Measurements from ENCODE around the gene SNED1.
A peak's percentile ranks its signal among the peaks of the same experiment; 100 is the strongest.

The SNED1 gene

GRCh38 chr2:240991378-240992263 lies 6.8 kb upstream of the SNED1 start:
- Histone ChIP-seq H3K27me3 (ENCODE audit: control insufficient read depth, insufficient read depth, low read length) (no peaks in the 10 kb centered on the region), H3K4me3 (ENCODE audit: low read depth, low read length) (no peak overlapping the region), H3K9ac (ENCODE audit: low read depth, low read length) (no peak overlapping the region)

GRCh38 chr2:240992572-240993291 lies 5.7 kb upstream of the SNED1 start:
- Histone ChIP-seq H3K9ac (ENCODE audit: low read depth, low read length) (no peak overlapping the region), H3K36me3 (ENCODE audit: control insufficient read depth, insufficient read depth, low read length) (no peaks in the 10 kb centered on the region), H3K27me3 (ENCODE audit: control insufficient read depth, insufficient read depth, low read length) (peaks cover 6% of the 10 kb centered on the region), H3K4me3 (ENCODE audit: low read depth, low read length) (no peak overlapping the region), H3K9me3 (ENCODE audit: control insufficient read depth, insufficient read depth, low read length) (no peaks in the 10 kb centered on the region), H3K4me1 (ENCODE audit: control insufficient read depth, insufficient read depth, low read length) (no peaks in the 10 kb centered on the region)

More at GRCh38 chr2:240991378-240992263, 6.8 kb upstream of the SNED1 start:
- no peaks in the 10 kb centered on the region for H3K9me3 ChIP-seq (ENCODE audit: control insufficient read depth, insufficient read depth, low read length)
- no peaks in the 10 kb centered on the region for H3K36me3 ChIP-seq (ENCODE audit: control insufficient read depth, insufficient read depth, low read length)
- H3K4me1 ChIP-seq (ENCODE audit: control insufficient read depth, insufficient read depth, low read length), result no peaks in the 10 kb centered on the region

DNA sequence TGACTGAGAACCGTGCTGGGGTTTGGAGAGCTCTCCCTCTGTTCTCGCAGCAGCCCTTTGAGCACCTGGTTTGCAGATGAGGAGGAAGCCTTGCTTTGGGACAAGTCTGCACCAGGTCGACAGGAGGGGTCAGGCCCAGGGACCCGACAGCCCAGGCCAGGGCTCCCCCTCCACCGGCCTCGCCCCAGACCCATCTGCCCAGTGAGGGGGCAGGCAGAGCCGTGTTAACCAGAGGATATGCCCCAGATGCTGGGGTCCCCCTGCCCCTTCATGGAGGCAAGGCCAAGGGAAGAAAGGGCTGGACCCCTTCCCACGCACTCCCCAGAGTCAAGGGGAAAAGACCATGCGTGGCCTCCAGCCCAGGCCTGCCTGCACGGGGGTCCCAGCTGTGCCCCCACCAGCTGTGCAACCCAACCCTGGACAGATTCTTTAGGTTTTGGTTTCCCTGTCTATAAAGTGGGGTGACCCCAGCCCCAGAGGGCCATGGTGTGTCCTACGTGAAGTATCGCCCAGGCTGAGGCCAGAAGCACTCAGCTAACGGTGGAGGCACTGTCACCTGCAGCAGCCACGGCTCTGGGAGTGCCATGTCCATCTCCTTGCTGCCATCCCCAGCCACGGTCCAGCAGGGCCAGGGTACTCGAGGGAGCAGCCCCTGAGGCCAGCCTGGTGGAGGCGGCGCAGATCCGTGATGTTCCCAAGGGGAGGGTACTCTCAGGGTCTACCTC lies 4.8 kb upstream of the SNED1 start:
- Histone ChIP-seq H3K9ac (ENCODE audit: low read depth, low read length) (no peak overlapping the region), H3K36me3 (ENCODE audit: control insufficient read depth, insufficient read depth, low read length) (no peaks in the 10 kb centered on the region), H3K4me1 (ENCODE audit: control insufficient read depth, insufficient read depth, low read length) (no peaks in the 10 kb centered on the region), H3K4me3 (ENCODE audit: low read depth, low read length) (no peak overlapping the region), H3K9me3 (ENCODE audit: control insufficient read depth, insufficient read depth, low read length) (no peaks in the 10 kb centered on the region), H3K27me3 (ENCODE audit: control insufficient read depth, insufficient read depth, low read length) (peaks cover 6% of the 10 kb centered on the region)

DNA sequence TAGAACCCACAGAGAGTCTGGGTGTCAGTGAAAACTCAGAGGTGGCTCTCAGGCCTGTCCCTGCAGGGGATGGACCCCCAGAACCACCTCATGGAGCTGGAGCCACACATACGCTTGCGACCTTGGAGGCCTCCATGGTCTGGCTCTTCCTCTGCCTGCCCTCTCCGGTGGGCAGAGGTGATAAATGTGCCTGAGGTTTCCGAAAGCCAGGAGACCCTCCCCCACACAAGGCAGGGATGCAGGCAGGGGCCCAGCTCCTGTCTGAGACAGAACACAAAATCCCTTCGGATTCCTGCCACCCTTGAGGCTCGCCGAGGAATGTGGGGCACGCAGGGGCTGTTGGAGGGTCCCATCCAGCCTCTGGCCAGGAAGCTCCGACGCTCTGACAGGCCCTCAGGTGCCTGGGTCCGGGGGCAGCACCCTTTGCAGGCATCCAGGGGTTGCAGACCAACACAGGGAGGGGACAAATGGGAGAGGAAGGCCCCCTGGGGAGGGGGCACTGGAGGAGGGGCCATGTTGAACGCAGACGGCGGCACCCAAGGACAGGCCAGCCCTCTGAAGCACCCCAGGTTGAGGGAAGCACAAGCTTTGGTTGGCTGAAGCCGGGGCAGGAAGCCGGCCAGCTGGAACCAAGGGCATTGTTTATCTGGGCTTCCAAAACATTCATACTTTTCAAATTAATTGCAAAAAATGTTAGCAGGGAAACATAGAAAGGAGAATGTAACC lies 4.1 kb upstream of the SNED1 start:
- Histone ChIP-seq H3K36me3 (ENCODE audit: control insufficient read depth, insufficient read depth, low read length) (no peaks in the 10 kb centered on the region), H3K27me3 (ENCODE audit: control insufficient read depth, insufficient read depth, low read length) (peaks cover 7% of the 10 kb centered on the region), H3K9ac (ENCODE audit: low read depth, low read length) (no peak overlapping the region), H3K4me1 (ENCODE audit: control insufficient read depth, insufficient read depth, low read length) (no peaks in the 10 kb centered on the region), H3K4me3 (ENCODE audit: low read depth, low read length) (no peak overlapping the region), H3K9me3 (ENCODE audit: control insufficient read depth, insufficient read depth, low read length) (no peaks in the 10 kb centered on the region)

DNA sequence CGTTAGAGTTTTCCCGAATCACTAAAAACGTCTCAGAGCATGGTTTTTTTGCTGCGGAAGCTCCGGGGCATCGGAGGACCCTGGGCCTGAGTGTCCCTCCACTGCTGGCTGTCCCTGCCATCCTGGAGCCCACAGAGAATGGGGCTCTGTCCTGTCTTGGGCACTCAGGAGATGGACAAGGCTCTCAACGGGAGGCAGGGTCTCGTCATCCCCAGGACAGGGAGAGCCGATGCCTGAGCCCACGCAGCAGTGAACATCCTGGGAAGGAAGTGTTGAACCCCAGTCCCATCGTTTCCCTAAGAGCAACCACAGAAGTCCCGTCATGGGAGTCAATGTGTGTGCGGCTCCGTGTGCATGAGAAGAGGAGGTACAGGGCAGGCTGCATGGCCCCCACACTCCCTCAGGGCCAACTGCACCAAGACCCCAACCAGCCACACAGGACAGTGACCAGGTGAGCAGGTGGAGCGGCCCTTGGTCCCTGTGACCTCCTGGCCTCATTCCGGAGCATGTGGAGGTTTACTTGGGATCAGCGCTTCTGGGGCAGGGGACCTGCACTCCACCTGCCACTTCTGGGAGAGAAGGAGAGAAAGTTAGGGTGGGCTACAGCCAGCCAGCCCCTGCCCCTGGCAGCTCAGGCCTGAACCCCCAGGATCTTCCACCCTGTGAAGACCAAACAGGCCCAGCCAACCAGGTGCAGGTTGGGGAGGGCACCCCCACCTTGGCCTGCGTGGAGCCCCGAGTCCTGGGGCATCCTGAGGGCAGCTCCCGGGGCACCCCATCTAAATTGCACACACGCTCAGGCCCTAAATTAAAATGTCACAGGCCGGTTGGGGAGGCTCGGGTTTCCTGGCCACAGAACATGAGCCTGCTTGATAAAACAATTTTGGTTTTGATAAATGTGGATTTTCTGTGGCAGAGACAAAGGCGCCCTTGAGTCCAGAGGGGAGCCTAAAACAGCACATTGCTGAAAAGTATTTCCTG lies 3.1 kb upstream of the SNED1 start:
- Histone ChIP-seq H3K9ac (ENCODE audit: low read depth, low read length) (no peak overlapping the region), H3K9me3 (ENCODE audit: control insufficient read depth, insufficient read depth, low read length) (no peaks in the 10 kb centered on the region), H3K36me3 (ENCODE audit: control insufficient read depth, insufficient read depth, low read length) (no peaks in the 10 kb centered on the region), H3K27me3 (ENCODE audit: control insufficient read depth, insufficient read depth, low read length) (peaks cover 17% of the 10 kb centered on the region), H3K4me3 (ENCODE audit: low read depth, low read length) (no peak overlapping the region), H3K4me1 (ENCODE audit: control insufficient read depth, insufficient read depth, low read length) (no peaks in the 10 kb centered on the region)

DNA sequence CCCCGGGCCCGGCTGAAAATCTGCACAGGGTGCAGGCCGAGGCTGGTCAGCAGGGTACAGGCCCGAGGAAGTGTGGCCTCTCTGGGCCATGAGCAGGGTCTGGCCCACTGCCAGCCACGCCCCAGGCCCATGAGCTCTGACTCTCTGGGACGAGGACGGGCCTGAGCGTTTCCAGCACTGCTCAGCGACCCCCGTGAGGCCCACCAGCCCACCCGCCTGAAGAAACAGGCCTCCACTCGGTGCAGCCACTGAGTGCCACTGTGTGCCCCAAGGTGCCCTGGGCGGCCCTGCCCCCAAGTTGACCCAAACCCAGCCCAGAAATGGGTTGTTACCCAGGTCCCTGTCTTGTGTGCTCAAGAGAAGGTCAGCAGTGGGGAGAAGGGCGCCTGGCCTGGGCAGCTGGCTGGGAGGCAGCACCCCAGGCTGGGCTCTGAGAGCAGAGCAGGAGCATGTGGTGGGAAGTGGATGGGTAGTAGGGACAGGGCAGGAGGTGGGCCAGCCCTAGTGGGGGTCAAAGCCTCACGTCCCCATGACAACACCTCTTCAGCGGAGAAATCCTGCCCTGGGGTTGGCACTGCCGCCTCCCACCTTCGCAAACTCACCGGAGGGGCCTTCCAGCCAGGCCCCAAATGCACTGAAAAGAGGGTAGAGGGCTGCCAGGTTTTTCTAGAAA lies 2.1 kb upstream of the SNED1 start:
- H3K4me1 ChIP-seq (ENCODE audit: control insufficient read depth, insufficient read depth, low read length), result no peaks in the 10 kb centered on the region
- H3K36me3 ChIP-seq (ENCODE audit: control insufficient read depth, insufficient read depth, low read length), result no peaks in the 10 kb centered on the region
- peak overlapping the region; percentile 24 for H3K9ac ChIP-seq (ENCODE audit: low read depth, low read length)
- H3K27me3 ChIP-seq (ENCODE audit: control insufficient read depth, insufficient read depth, low read length), result peaks cover 22% of the 10 kb centered on the region
- no peak overlapping the region for H3K4me3 ChIP-seq (ENCODE audit: low read depth, low read length)
- no peaks in the 10 kb centered on the region for H3K9me3 ChIP-seq (ENCODE audit: control insufficient read depth, insufficient read depth, low read length)

- Histone ChIP-seq H3K27me3 (ENCODE audit: control insufficient read depth, insufficient read depth, low read length) (peaks cover 22% of the 10 kb centered on the region), H3K9ac (ENCODE audit: low read depth, low read length) (no peak overlapping the region), H3K4me3 (ENCODE audit: low read depth, low read length) (no peak overlapping the region), H3K36me3 (ENCODE audit: control insufficient read depth, insufficient read depth, low read length) (no peaks in the 10 kb centered on the region), H3K4me1 (ENCODE audit: control insufficient read depth, insufficient read depth, low read length) (no peaks in the 10 kb centered on the region), H3K9me3 (ENCODE audit: control insufficient read depth, insufficient read depth, low read length) (no peaks in the 10 kb centered on the region)
Measured at GRCh38 chr2:240996834-240997140, 1.6 kb upstream of the SNED1 start.

GRCh38 chr2:240997141-240997855 lies 1.1 kb upstream of the SNED1 start:
- Histone ChIP-seq H3K9me3 (ENCODE audit: control insufficient read depth, insufficient read depth, low read length) (no peaks in the 10 kb centered on the region), H3K36me3 (ENCODE audit: control insufficient read depth, insufficient read depth, low read length) (no peaks in the 10 kb centered on the region), H3K27me3 (ENCODE audit: control insufficient read depth, insufficient read depth, low read length) (peaks cover 23% of the 10 kb centered on the region), H3K9ac (ENCODE audit: low read depth, low read length) (no peak overlapping the region), H3K4me1 (ENCODE audit: control insufficient read depth, insufficient read depth, low read length) (no peaks in the 10 kb centered on the region), H3K4me3 (ENCODE audit: low read depth, low read length) (peak overlapping the region; percentile 53)

- Histone ChIP-seq H3K36me3 (ENCODE audit: control insufficient read depth, insufficient read depth, low read length) (no peaks in the 10 kb centered on the region), H3K9ac (ENCODE audit: low read depth, low read length) (no peak overlapping the region), H3K9me3 (ENCODE audit: control insufficient read depth, insufficient read depth, low read length) (no peaks in the 10 kb centered on the region), H3K4me3 (ENCODE audit: low read depth, low read length) (peak overlapping the region; percentile 48), H3K4me1 (ENCODE audit: control insufficient read depth, insufficient read depth, low read length) (no peaks in the 10 kb centered on the region), H3K27me3 (ENCODE audit: control insufficient read depth, insufficient read depth, low read length) (peaks cover 23% of the 10 kb centered on the region)
Measured at GRCh38 chr2:240998706-240998994, 232 bp downstream of the SNED1 start.
